ENCODE results near the gene NRIP1. TPM values are rescaled to one million over a fixed set of nuclear protein-coding genes. Genes with fewer than 3 reads are reported as not detected.

Gene NRIP1
- polyA plus RNA-seq, 1 donor (not counting 4 experiments of a cell fraction or from before 2014, with no cell fraction given), result 25.5 TPM

DNA sequence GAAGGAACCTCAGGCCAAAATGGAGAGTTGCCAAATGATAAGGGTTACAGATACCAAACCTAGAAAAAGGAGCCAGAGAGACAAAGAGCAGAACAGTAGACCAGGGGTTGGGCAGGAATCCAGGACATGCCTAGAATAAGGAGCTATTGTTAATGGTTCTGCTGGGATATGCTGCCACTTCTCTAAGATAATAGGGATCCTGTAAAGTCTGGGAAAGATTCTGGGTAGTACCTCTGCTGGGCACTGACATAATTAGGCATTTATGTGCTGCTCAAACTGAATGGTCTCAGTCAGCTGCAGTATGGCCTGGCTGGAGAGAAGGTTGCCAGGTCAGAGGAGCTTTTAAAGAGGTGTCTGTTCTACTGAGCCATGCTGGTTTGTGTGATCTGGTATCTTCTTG is 19.9 kb upstream of the NRIP1 start:
- no peak for FAIRE-seq
- no peaks in the 10 kb centered on the region for H3K9me1 ChIP-seq (ENCODE audit: control insufficient read depth, extremely low read depth, insufficient read depth, low read length)
- dilution Hi-C loops (cut with MboI; ENCODE audit: extremely low pct_ligation_motif_present, low sequenced_read_pairs), result no loop called here

DNA sequence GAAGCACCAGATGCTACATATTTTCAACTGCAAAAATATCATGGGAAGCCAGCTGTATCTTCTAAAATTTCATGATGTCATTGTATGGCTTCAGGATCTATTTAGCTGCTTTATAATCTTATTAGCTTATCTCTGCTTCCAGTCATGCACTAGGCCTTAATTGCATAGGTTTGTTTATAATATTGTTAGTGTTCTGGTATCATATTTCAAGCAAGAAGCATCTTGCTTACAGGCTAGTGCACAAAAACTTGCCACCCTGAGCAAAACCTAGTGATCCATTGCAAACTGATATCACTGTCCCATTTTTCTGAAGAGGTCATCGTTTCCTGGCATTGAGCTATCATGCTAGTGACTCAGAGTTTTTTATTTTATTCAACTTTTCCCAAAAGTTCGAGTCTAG is 15.7 kb upstream of the NRIP1 start:
- no peaks in the 10 kb centered on the region for H3K4me1 ChIP-seq (ENCODE audit: control insufficient read depth, extremely low read depth, insufficient read depth, low read length)

More for the DNA sequence above, 19.9 kb upstream of the NRIP1 start:
- H3K36me3 ChIP-seq (ENCODE audit: control insufficient read depth in 2 of 2, extremely low read depth in 1 of 2, insufficient read depth in 2 of 2, low read length in 2 of 2), result no peaks in the 10 kb centered on the region
- DNase-seq (ENCODE audit: low read depth, low spot score), result no peak
- no peaks in the 10 kb centered on the region for H3K4me1 ChIP-seq (ENCODE audit: control insufficient read depth, extremely low read depth, insufficient read depth, low read length)
- no peak overlapping the region for H3K4me2 ChIP-seq (ENCODE audit: control insufficient read depth, extremely low read depth, insufficient read depth, low read depth, low read length)
- TF ChIP-seq EZH2 (IDR thresholded peaks at IDR 0.05; ENCODE audit: low read length), result no peak
- TF ChIP-seq, protein P1, sequence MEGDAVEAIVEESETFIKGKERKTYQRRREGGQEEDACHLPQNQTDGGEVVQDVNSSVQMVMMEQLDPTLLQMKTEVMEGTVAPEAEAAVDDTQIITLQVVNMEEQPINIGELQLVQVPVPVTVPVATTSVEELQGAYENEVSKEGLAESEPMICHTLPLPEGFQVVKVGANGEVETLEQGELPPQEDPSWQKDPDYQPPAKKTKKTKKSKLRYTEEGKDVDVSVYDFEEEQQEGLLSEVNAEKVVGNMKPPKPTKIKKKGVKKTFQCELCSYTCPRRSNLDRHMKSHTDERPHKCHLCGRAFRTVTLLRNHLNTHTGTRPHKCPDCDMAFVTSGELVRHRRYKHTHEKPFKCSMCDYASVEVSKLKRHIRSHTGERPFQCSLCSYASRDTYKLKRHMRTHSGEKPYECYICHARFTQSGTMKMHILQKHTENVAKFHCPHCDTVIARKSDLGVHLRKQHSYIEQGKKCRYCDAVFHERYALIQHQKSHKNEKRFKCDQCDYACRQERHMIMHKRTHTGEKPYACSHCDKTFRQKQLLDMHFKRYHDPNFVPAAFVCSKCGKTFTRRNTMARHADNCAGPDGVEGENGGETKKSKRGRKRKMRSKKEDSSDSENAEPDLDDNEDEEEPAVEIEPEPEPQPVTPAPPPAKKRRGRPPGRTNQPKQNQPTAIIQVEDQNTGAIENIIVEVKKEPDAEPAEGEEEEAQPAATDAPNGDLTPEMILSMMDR (optimal IDR thresholded peaks at IDR 0.05 in 1 of 3, IDR thresholded peaks at IDR 0.05 in 1 of 3, conservative IDR thresholded peaks at IDR 0.05 in 1 of 3; ENCODE audit: extremely low read depth in 1 of 3, insufficient read depth in 2 of 3, low read length in 3 of 3), result no peak
- no peaks in the 10 kb centered on the region for H3K79me2 ChIP-seq (ENCODE audit: control insufficient read depth, insufficient read depth, low read length)
- H3K27me3 ChIP-seq (ENCODE audit: control insufficient read depth, extremely low read depth, insufficient read depth, low read length), result no peaks in the 10 kb centered on the region
- H3K27ac ChIP-seq (ENCODE audit: control insufficient read depth, insufficient read depth, low read length), result no peak overlapping the region
- H3K9me3 ChIP-seq (ENCODE audit: control insufficient read depth, low read depth, low read length), result no peaks in the 10 kb centered on the region
- no peak overlapping the region for H3K4me3 ChIP-seq (ENCODE audit: control insufficient read depth in 2 of 3, extremely low read depth in 1 of 3, insufficient read depth in 2 of 3, low read depth in 1 of 3, low read length in 3 of 3)
- H4K20me1 ChIP-seq (ENCODE audit: control insufficient read depth, extremely low read depth, insufficient read depth, low read length), result no peaks in the 10 kb centered on the region
- H2AFZ ChIP-seq (ENCODE audit: control insufficient read depth, low read length), result no peak overlapping the region
- H3K9ac ChIP-seq (ENCODE audit: control insufficient read depth, extremely low read depth, insufficient read depth, low read length), result no peak overlapping the region

More for the DNA sequence above, 15.7 kb upstream of the NRIP1 start:
- FAIRE-seq (no peak), DNase-seq (ENCODE audit: low read depth, low spot score) (no peak)
- Histone ChIP-seq H3K36me3 (ENCODE audit: control insufficient read depth in 2 of 2, extremely low read depth in 1 of 2, insufficient read depth in 2 of 2, low read length in 2 of 2) (no peaks in the 10 kb centered on the region), H3K27me3 (ENCODE audit: control insufficient read depth, extremely low read depth, insufficient read depth, low read length) (no peaks in the 10 kb centered on the region), H4K20me1 (ENCODE audit: control insufficient read depth, extremely low read depth, insufficient read depth, low read length) (no peaks in the 10 kb centered on the region), H3K4me2 (ENCODE audit: control insufficient read depth, extremely low read depth, insufficient read depth, low read depth, low read length) (no peak overlapping the region), H3K27ac (ENCODE audit: control insufficient read depth, insufficient read depth, low read length) (no peak overlapping the region), H3K9me1 (ENCODE audit: control insufficient read depth, extremely low read depth, insufficient read depth, low read length) (no peaks in the 10 kb centered on the region), H3K9me3 (ENCODE audit: control insufficient read depth, low read depth, low read length) (no peaks in the 10 kb centered on the region), H3K4me3 (ENCODE audit: control insufficient read depth in 2 of 3, extremely low read depth in 1 of 3, insufficient read depth in 2 of 3, low read depth in 1 of 3, low read length in 3 of 3) (no peak overlapping the region), H3K9ac (ENCODE audit: control insufficient read depth, extremely low read depth, insufficient read depth, low read length) (no peak overlapping the region), H3K79me2 (ENCODE audit: control insufficient read depth, insufficient read depth, low read length) (no peaks in the 10 kb centered on the region), H2AFZ (ENCODE audit: control insufficient read depth, low read length) (no peak overlapping the region)
- dilution Hi-C loops (cut with MboI; ENCODE audit: extremely low pct_ligation_motif_present, low sequenced_read_pairs), result no loop called here
- TF ChIP-seq, protein P1 (optimal IDR thresholded peaks at IDR 0.05 in 1 of 3, IDR thresholded peaks at IDR 0.05 in 1 of 3, conservative IDR thresholded peaks at IDR 0.05 in 1 of 3; ENCODE audit: extremely low read depth in 1 of 3, insufficient read depth in 2 of 3, low read length in 3 of 3), result no peak
- TF ChIP-seq EZH2 (IDR thresholded peaks at IDR 0.05; ENCODE audit: low read length), result no peak
